Measurements from ENCODE around the gene HES6.

Gene HES6, protein sequence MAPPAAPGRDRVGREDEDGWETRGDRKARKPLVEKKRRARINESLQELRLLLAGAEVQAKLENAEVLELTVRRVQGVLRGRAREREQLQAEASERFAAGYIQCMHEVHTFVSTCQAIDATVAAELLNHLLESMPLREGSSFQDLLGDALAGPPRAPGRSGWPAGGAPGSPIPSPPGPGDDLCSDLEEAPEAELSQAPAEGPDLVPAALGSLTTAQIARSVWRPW

DNA sequence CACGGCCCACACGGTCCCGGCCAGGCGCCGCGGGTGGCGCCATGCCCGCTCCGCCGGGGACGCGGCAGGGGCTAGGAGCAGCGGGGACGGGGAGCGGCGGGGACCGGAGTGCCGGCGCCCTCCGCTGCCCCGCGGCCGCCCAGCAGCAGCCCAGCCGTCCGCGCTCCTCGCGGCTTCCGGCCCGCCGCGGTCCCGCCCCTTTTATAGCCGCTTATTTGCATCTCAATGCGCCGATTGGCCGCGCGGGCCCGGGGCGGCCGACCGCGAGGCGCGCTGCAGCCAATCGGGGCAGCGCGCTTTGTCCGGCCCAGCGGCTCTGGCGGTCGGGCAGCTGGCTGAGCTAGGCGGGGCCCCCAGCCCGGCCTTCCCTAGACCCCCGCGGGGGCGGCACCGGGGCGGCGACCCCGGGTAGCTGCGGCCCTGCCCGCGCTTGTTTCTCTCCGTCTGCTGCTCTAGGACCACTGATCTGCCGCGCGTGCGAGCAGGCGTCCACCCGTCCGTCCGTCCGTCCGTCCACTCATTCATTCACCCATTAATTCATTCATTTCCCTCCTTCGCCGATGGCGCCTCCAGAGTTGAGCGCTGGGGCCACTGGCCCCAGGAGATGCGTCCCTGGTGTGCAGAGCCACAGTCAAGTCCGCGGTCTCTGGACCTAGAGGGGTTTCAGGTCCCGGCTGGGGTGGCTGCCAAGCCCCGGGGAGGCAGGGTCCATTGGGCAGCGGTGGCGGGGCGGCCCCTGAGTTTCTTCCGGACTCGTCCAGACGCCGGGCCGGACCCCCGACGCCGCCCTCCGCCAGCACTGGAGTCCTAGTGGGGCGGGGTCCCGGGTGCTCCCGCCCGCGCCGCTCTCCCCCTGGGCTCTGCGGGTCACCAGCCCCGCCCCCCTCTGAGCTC is at the start of gene HES6:
Gene HES6, minus strand, starts transcription at position 176 of the 894 bp plus-strand sequence. Its CDS starts 133 bp downstream, at position 43.
- peak within 1 kb of the TSS; percentile 61 for H3K4me3 ChIP-seq (ENCODE audit: low read depth, low read length)
- DNase-seq (ENCODE audit: low read depth) = peak; percentile 53

DNA sequence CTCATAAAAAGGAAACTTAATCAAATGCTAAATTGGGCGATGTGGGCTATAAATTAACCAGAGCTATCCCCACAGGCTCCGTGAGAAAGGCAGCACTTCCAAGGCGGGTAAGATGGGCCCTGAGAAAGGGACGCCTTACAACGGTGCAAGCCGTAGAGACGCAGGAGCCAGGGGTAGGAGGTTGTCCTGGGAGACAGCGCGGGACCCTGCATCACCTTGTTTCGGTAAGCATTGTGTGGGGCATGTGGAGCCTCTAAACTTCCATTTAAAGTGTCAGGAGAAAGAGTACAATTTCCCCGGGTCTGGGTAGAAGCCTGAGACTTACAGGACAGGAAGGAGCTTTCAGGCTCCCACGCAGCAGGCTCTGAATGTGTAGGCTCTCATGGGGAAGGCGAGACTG is 49.7 kb upstream of the HES6 start:
- H3K4me3 ChIP-seq (ENCODE audit: low read depth, low read length) = peak overlapping the region; percentile 77
- DNase-seq (ENCODE audit: low read depth) = no peak

DNA sequence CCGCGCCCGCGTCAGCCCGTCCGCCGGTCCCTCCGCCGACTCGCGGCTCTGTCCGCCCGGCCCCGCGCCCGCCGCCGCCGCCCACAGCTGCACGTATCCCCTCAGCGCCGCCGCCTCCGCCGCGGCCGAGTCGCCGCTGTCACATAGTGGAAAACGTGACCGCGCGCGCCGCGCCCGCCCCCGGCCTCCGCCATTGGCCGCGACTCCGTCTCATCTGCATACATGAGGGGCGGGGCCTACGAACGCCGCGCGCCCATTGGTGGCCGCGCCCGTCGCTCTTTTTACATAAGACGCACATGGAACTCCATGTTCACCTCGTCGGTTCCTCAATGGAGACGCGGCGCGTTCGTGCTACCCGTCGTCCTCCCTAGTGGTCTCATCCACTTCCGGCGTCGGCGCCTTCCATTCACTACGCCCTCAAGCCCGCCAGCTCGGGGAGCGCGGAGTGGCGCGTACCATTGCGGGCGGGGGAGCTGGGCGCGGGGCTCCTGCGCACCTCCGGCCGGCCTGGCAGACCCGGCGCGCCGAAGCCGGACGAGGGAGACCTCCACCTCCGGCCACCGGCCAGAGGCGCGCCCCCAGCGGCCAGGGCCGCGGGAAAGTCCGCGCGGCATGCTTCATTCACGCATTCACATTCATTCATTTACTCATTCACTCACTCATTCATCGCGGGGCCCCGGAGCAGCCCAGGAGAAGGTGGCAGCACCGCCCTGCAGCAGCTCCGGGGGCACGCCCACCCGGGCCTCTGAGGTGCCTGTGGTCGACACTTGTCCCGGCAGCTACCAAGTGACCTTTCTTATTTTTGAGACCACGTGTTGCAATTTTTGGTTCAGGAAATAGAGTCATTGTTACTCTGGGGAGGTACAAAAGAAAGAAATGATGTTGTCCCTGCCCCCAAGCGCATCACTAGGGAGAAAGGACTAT is 49.1 kb upstream of the HES6 start:
- DNase-seq (ENCODE audit: low read depth) = peak; percentile 94
- H3K4me3 ChIP-seq (ENCODE audit: low read depth, low read length) = peak overlapping the region; percentile 77

DNA sequence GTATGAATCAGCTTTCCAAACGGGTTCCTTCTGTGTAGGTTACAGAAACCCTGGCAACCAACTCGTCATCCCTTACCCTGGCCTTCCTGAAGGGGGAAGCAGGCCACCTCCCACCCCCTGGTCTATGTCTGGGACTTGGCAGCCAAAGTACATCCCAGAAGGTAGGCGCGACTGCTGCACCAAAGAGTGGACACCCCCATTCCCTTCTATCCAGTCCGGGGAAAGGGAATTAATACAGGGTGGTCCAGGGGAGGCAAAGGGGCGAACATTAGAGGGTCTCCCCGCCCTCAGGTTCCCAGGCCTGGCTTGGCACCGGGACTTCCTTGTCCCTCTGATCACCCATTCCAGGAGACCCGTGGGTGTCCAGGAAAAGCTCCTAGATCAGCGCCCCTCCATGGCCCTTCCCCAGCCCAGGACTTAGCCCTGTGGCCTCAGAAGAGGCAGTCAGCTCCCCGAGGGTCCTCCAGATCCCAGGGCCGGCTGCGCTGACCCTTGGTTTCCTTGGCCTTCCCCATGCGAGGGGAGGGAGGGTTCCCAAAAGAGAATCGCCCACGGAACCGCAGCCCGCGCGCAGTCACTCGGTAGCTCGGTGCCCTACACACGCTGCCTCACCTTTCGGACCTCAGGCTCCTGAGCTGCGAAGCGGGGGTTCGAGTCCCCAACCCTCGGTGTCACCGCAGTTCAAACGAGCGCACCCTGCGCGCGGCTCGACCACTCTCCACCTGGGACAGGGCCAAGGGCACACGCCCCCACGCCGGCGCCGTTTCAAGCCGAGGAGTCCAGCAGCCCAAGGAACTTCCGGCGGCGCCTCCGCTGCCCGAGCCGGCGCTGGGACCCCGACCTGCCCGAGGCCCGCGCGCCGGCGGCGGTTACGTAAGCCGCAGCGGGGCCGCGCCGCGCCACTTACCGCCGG is 48.2 kb upstream of the HES6 start, which contains the start of gene PER2:
Gene PER2, minus strand, starts transcription at position 874 of the 913 bp plus-strand sequence. CDS start 10,674 bp downstream, outside the sequence.
- peak within 1 kb of the TSS; percentile 77 for H3K4me3 ChIP-seq (ENCODE audit: low read depth, low read length)
- DNase-seq (ENCODE audit: low read depth) = peak; percentile 71

DNA sequence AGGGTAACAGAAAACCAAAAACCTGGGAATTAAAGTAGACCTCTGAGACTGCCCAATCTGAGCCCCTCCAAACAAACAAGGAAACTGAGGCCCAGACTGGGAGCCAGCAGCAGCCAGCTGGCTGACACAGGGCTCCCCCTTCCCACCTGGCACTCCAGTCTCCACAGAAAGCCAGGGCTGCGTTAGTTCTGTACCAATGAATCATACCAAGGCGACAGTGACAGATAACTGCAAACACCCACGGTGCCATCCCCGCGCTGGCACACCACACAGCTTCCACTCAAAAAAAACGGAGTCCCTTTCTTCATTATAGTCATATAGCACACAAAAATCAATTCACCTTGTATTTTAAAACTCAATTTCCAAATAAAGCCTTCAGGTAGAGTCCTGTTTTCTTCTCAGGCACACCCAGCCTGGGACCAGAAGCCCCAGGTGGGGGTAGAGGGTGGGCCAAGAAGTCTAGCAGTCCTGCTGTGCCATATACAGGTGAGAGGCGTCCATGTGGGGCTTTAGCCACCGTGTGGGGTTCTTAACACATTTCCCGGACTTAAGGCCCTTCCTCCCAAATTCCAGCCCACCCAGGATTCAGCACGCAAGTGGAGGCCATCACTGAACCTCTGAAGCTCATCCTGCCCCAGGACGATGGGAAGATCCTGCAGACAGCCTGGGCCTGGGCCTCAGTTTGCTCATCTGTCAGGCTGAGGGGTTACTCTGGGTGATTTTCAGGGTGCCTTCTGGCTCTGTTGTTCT is 47.3 kb upstream of the HES6 start:
- H3K4me3 ChIP-seq (ENCODE audit: low read depth, low read length) = peak overlapping the region; percentile 77
- no peak for DNase-seq (ENCODE audit: low read depth)

DNA sequence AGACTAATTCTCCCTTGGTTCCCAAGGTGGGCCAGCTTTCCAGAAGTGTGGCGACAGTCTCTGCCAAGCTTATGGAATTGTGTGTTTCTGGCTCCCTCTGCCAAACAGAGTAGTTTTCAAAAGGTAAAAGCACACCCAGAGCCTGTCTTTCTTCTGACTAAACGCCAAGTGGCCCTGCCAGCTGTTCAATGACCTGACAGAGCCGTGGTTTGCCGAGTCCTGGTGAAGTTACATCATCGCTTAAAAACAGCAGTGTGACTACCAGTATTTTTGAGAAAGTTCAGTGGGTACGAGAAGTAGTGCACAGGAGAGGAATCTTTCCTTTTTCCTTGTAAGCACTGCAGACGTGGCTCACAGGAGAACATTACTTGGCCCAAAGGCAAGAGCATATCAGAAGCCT is 46.7 kb upstream of the HES6 start:
- no peak overlapping the region for H3K4me3 ChIP-seq (ENCODE audit: low read depth, low read length)
- peak; percentile 72 for DNase-seq (ENCODE audit: low read depth)

DNA sequence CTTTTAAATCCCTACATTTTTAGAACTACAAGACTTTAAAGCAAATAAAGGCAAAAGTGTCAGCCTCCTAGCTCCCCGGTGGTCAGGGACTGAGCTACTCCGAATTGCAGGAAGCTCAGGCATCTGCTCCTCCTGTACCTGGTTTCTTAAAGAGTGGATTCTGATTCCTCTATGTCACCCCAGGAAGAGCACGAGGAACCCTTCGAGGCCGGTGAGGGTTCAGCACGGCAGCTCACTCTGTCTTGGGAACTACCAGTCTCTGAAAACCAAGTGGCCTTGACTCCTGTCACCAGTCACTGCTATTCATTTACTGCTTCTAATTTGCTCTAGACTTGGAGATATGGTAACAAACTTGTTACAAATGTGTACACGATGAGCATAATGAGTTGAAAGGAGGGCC is 46.3 kb upstream of the HES6 start:
- no peak overlapping the region for H3K4me3 ChIP-seq (ENCODE audit: low read depth, low read length)
- no peak for DNase-seq (ENCODE audit: low read depth)

DNA sequence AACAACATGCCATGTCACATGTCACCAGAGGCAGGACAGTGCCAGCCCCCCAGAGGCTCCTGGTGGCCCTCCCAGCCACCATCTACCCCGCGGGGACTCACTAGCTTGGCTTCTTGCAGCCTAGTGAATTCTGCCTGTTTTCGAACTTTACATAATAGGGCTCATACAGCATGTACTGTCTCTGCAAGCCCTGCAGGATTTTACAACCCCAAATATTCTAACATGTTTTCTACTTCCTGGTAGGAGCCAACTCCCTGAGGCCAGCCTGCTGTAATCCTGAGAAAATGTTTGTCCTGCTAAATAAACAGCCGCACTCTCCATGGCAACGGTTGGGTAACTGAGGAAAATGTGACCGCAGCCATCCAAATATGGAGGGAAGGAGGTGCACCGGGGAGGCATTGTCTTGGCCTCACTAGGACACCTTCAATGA is 45.8 kb upstream of the HES6 start:
- DNase-seq (ENCODE audit: low read depth) = peak; percentile 81
- H3K4me3 ChIP-seq (ENCODE audit: low read depth, low read length) = no peak overlapping the region

DNA sequence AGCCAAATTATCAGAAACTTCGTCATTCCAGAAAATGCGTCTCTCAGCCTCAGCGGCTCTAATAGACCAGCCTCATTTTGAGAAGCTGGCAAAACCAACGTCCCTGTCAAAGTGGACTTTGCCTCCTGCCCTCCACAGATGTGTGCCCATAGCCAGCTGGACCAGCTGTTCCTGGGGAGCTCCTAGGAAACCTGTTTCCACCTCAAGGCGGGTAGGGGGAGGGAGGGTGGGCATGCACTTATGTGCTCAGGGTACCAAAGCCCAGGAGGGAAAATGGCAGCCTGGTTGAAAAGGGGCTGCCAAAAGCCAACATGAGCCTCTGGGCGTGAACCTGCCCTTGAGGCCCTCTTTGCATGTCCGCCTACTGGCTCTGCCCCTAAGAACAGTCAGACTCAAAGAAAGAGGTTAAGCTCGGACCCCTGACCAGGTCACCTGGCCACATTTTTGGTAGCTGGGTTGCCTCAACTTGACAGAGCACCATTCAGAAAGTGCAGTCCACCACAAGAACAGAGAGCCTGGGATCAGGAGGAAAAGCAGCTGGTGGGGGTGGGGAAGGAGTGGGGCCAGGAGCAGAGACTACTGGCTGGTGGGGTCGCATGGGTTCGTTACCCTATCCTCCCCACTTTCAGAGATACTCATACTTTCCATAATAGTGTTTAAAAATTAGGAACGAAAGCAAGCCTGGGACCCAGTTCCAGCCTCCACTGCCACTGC is 45.1 kb upstream of the HES6 start:
- H3K4me3 ChIP-seq (ENCODE audit: low read depth, low read length) = no peak overlapping the region
- DNase-seq (ENCODE audit: low read depth) = no peak

DNA sequence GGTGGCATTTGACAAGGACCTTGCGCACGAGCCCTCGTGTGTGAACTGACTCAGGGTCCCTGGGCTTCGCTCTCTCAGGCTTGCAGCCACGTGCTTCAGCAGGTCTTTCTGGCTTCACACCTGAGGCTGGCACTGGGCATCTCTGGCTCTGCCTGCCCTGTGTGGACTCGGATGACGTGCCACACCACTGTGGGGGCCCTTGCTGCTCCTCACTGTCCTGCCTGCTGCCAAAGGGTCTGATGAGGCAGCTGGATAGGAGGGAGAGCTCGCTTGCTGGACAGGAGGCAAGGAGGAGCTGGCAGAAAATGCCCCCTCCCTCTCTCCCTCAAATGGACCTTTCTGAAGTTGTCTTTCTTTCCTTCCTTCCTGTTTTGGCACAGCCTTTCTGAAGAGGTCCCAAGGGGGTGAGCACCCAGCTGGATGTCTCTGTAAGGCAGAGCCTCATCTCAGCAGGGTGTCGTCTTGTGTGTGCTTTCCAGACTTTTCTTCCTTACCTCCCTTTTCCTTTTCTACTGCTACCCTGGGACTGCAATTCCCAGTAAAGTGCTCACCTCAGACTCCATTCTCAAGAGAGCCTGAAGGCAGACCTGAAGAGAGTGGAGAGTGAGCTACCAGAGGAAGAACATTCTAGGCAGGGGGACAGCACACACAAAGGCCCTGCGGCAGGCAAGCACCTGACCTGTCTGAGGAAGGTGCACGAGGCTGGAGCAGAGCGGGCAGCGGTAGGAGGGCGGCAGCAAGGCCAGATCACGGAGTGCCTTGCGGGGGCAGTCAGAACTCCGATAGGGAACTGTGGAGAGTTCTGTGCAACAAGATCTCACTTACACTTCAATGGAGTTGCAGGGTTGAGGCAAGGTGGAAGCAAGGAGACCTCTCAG is 43.3 kb upstream of the HES6 start:
- no peak overlapping the region for H3K4me3 ChIP-seq (ENCODE audit: low read depth, low read length)
- DNase-seq (ENCODE audit: low read depth) = no peak

DNA sequence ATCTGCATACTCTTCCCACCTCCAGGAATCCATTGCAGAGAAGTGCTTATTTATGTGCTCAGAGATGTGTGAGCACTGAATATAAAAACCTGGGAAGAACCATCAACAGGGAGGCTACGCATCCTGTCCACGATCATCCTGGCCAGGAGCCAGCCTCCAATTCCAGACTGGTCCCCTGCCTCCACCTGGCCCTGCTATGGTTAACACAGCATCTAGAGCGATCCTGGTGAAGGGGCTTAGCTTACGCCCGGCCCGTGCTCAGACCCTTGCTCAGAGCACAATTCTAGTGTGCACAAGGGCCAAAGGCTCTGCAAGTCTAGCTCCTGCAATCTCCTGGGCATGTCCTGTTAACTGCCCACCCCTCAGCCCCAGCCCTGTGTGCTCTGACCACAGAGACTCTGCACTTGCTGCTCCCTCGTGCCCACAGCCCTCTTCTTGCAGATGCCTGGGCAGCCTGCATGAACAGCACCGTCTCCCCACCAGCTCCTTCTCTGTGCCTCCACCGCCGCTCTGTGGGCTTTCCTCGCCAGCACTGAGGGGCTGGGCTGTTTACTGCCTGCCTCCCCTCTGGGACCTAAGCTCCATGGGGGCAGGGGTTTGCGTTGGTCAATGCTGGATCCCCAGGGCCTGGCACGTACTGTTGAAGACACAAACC is 42.1 kb upstream of the HES6 start:
- no peak for DNase-seq (ENCODE audit: low read depth)

DNA sequence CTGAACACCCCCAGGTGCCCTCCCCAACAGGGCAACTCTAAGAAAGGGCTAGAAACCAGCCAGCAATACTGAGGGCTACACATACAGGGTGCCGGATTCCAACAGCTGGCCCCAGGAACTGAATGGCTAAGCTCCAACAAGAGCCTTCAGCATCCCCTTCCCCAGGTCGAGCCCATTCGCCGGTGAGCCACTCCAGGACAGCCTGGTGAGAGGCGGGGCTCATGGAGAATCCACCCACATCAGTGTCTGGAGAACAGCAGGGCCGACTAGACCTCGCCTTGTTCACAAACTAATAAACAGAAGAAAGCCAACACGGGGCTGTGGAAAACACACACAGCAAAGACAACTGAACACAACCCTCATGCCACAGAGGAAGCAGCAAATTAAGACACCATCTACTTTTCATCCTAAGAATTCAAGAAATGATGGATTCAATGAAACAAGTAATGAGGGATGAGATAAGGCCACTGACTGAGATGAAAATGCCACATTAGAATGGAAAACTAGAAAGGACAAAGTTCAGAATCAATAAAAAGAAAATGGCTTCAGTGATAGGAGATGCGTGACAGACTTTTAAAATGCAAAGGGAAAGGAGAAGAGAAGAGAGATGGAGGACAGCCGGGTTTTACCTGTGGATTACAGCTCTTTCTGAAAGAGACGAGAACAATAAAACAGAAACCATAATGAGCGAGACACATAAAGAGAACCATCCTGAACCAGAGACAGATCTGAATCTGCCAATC is 40.4 kb upstream of the HES6 start:
- H3K4me3 ChIP-seq (ENCODE audit: low read depth, low read length) = no peak overlapping the region
- DNase-seq (ENCODE audit: low read depth) = no peak

More for the DNA sequence above, 42.1 kb upstream of the HES6 start:
- H3K4me3 ChIP-seq (ENCODE audit: low read depth, low read length) = no peak overlapping the region

DNA sequence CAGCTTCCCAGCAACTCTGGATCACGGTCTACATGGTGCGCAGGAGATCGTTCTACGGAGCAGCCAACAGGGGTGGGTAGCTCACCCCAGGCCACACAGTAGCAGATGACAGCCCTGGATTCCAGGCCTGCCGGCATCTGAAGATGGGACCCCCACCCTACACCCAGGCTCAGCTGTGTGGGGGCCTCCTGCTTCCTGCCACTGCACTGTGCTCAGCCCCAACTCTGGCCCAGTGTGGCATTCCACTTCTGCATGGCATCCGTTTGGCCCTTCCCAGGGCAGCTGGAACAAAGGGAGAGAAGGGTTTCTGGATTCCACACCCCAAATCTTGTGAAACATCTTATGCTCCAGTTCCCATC is 39.5 kb upstream of the HES6 start:
- no peak overlapping the region for H3K4me3 ChIP-seq (ENCODE audit: low read depth, low read length)
- no peak for DNase-seq (ENCODE audit: low read depth)

DNA sequence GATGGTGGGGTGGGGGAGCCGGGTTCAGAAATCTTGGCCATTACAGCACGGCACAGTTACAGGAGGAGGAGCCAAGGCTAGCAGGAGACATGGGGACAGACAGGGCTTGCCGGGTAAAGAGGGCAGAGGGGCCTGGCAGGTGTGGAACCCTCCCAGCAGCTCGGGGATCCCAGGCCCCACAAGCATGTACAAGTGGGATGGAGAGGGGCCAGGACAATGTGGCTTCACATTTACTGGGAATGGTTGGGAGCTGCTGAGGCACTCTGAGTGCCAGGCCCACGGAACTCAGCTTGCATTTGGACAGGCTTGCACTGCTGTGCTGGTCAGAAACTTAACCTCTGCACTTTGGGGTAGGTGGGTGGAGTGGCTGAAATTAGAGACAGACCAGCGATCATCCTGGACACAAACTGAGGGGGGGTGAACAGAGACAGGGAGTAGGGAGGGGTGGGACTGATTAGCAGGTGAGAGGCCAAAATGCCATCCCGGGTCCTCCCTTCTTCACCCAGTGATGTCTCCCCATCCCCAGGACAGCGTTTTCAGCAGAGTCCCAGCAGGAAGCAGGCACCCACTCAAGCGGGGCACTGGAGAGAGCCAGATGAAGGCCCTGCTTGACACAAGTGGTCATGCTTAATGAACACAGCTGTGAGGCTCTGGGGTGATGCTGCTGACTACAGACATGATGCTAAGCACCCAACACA is 38.9 kb upstream of the HES6 start:
- no peak for DNase-seq (ENCODE audit: low read depth)
- no peak overlapping the region for H3K4me3 ChIP-seq (ENCODE audit: low read depth, low read length)

DNA sequence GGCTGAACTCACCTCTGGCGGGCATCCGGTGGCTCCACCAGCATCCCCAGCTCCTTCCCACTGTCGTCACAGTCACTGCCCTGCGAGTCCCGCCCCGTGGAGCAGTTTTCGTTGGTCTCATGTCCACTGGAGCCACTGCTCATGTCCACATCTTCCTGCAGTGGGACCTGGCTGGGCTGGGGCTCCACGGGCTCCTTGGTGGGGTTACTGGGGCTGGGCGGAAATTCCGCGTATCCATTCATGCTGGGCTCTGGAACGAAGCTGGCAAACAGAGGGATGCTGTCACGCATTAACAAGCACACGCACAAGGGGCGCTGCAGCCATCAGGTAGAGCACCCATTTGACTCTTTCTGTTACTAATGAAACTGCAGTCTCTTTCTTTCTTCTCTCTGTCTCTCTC is 37.9 kb upstream of the HES6 start:
- no peak for DNase-seq (ENCODE audit: low read depth)
- no peak overlapping the region for H3K4me3 ChIP-seq (ENCODE audit: low read depth, low read length)
